K562 (cell line): Measurements from ENCODE around the gene SYF2. TPM values are rescaled to one million over a fixed set of nuclear protein-coding genes. Genes with fewer than 3 reads are reported as not detected.
A peak's percentile ranks its signal among the peaks of the same experiment; 100 is the strongest.

Experiments
- DPF2 ChIP-seq: fragments of 450-650 bp; IDR thresholded peaks from 2 replicates; pipeline ENCODE4 v1.6.1; 2016
- GTF2B ChIP-seq: IDR thresholded peaks from 2 replicates; pipeline ENCODE4 v1.6.1; 2011; ENCODE audit not compliant: insufficient read length; ENCODE audit errors: extremely low read depth
- KDM4B ChIP-seq, 2 experiments: fragments of 450-650 bp in 1 of 2; sonication (generic) in 1 of 2; IDR thresholded peaks; 2 replicates each; pipeline ENCODE4 v1.6.1; 2016 to 2017; ENCODE audit warnings: borderline replicate concordance in 2 of 2, antibody characterized with exemption in 1 of 2, low read depth in 1 of 2, mild to moderate bottlenecking in 1 of 2
- MXD1 ChIP-seq: fragments of 250-450 bp; sonication (Bioruptor Pico); IDR thresholded peaks from 2 replicates; pipeline ENCODE4 v1.8.0; 2021; ENCODE audit warnings: borderline replicate concordance, mild to moderate bottlenecking, moderate library complexity; ENCODE audit not compliant: poor library complexity, severe bottlenecking
- POLR2G ChIP-seq: fragments of 200-400 bp; formaldehyde crosslinking; IDR thresholded peaks from 2 replicates; pipeline ENCODE4 v1.6.1; 2017; ENCODE audit warnings: low read depth, mild to moderate bottlenecking, antibody characterized with exemption, low read length, moderate library complexity
- PRPF4 ChIP-seq: fragments of 200-400 bp; formaldehyde crosslinking; IDR thresholded peaks from one replicate; pipeline ENCODE4 v1.6.1; 2017; ENCODE audit warnings: low read length, low read depth, mild to moderate bottlenecking; ENCODE audit not compliant: insufficient read depth, poor library complexity, severe bottlenecking
- RBM25 ChIP-seq: fragments of 200-400 bp; formaldehyde crosslinking; IDR thresholded peaks from 2 replicates; pipeline ENCODE4 v1.6.1; 2018; ENCODE audit warnings: low read length, low read depth, moderate library complexity; ENCODE audit not compliant: severe bottlenecking
- RBM39 ChIP-seq: fragments of 200-400 bp; formaldehyde crosslinking; optimal IDR thresholded peaks from 2 replicates; pipeline ENCODE3; 2018; ENCODE audit warnings: low read depth, low read length
- SRSF1 ChIP-seq: fragments of 200-400 bp; formaldehyde crosslinking; IDR thresholded peaks from 2 replicates; pipeline ENCODE4 v1.6.1; 2017; ENCODE audit warnings: mild to moderate bottlenecking, low read depth, low read length, moderate library complexity
- USF2 ChIP-seq: sonication (generic); formaldehyde crosslinking; IDR thresholded peaks from 2 replicates; pipeline ENCODE4 v1.5.0; 2020; ENCODE audit warnings: missing genetic modification reagents
- ZNF518B ChIP-seq: fragments of 250-450 bp; sonication (Bioruptor Pico); IDR thresholded peaks from 2 replicates; pipeline ENCODE4 v1.5.0; 2021; ENCODE audit warnings: mild to moderate bottlenecking, moderate library complexity
- ZNF592 ChIP-seq: fragments of 450-650 bp; IDR thresholded peaks from 2 replicates; pipeline ENCODE4 v1.6.1; 2017; ENCODE audit warnings: antibody characterized with exemption, mild to moderate bottlenecking
- ZNF639 ChIP-seq, 2 experiments: fragments of 200-800 bp in 1 of 2; sonication (Bioruptor generic) in 1 of 2; sonication (generic) in 1 of 2; formaldehyde crosslinking in 1 of 2; IDR thresholded peaks in 1 of 2; conservative IDR thresholded peaks in 1 of 2; 2 replicates each; pipeline versions ENCODE4 v1.5.0 to v1.6.1; 2016 to 2020; ENCODE audit warnings: missing compliant biosample characterization in 1 of 2, missing genetic modification characterization in 1 of 2, missing genetic modification reagents in 1 of 2
- polyA plus RNA-seq, 8 experiments: library from polyadenylated mRNA; depleted of rRNA in 4 of 8; stranded (reverse) in 5 of 8; unstranded in 3 of 8; fragments of >200 nt; fragmentation: Nextera tagmentation in 2 of 8; fragmentation: Illumina TruSeq in 1 of 8; extraction: Ambion mirVana in 2 of 8; extraction: Trizol in 1 of 8; gene quantifications; 2 replicates each; pipeline versions ENCODE4 v1.2.1 to v1.2.3, GENCODE V29; 2011 to 2014; ENCODE audit warnings: inconsistent platforms in 1 of 8, missing spikeins in 1 of 8
- total RNA-seq, 7 experiments: library from RNA; depleted of rRNA in 6 of 7; stranded (reverse); fragments of >200 nt in 6 of 7; fragmentation: Illumina TruSeq in 2 of 7; extraction: Trizol in 2 of 7; gene quantifications; 2 replicates each; pipeline versions ENCODE4 v1.2.1 to v1.2.3, GENCODE V29; 2011 to 2021; ENCODE audit warnings: low replicate concordance in 1 of 7

Gene SYF2
- total and polyA plus RNA-seq, 9 of the 15 experiments (the other 6 are each of a cell fraction or from before 2014, with no cell fraction given), result 20.9 to 69.0 (median 43.2) TPM

GRCh38 chr1:25239681-25240541 is 7.6 kb upstream of the SYF2 start (continued):
- TF ChIP-seq MXD1, result no peak
- TF ChIP-seq ZNF639 (CRISPR knock-in tag; conservative IDR thresholded peaks at IDR 0.05 in 1 of 2, IDR thresholded peaks at IDR 0.05 in 1 of 2), result peak in 1 of 2 experiments; percentile 49; a peak in 1 of 4 replicates
- peak; percentile 38; the same call in 1 of the 2 replicates for TF ChIP-seq DPF2
- peak; percentile 87 for TF ChIP-seq POLR2G
- no peak for TF ChIP-seq USF2 (CRISPR knock-in tag)
- no peak for TF ChIP-seq GTF2B
- no peak for TF ChIP-seq SRSF1
- peak in 1 of 2 experiments; percentile 45; a peak in 2 of 4 replicates for TF ChIP-seq KDM4B (IDR thresholded peaks at IDR 0.05; ENCODE audit: borderline replicate concordance in 2 of 2, low read depth in 1 of 2)
- TF ChIP-seq RBM25, result no peak
- peak; percentile 86 for TF ChIP-seq ZNF592
- TF ChIP-seq RBM39, result no peak
- no peak for TF ChIP-seq PRPF4
- TF ChIP-seq ZNF518B (CRISPR knock-in tag), result no peak
